HG02852 (cell line): ENCODE measurements around the gene KRTAP10-2.

Experiments
- ATAC-seq: cut with Tn5 transposase; IDR thresholded peaks from one replicate; pipeline ENCODE4 v1.9.1; 2021; ENCODE audit warnings: mild to moderate bottlenecking, moderate library complexity; ENCODE audit not compliant: unreplicated experiment

The KRTAP10-2 gene

DNA sequence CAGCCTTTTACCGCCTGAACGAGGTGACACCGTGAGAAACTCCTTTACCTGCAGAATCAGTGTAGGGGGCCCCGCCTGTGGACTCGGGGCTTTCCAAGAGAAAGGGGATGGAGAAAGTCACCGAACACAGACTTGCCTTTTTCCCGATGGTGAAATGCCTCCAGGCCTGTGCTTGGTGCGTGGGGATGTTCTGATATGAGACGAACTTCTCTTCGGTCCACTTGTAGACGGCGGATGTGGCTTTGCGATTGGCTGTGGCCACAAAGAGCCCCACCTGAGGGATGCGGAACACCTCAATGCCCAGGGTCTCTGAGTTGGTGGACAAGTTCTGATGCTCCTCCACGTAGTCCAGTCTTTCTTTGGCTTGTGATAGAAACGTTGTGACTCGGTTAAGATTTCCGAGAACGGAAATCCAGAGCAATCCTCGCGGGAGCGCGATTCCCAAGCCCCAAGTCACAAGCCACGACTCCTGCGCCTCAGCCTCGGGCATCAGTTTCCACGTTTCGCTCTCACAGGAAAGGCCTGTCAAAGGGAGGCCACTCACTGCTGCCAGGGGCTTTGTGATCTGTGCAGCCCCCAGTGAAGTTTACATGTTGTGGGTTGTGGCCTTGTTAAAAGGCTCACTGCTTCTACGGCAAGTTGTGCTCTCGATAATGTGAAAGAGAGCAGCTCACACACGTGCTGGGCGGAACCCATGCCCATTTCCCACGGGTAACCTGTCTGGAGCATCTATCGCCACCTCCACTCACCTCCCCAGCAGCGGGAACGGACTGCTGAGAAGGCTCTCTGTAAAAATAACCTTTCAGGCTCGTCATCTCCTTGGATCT is 23.9 kb downstream of the KRTAP10-2 start:
- no peak for ATAC-seq

DNA sequence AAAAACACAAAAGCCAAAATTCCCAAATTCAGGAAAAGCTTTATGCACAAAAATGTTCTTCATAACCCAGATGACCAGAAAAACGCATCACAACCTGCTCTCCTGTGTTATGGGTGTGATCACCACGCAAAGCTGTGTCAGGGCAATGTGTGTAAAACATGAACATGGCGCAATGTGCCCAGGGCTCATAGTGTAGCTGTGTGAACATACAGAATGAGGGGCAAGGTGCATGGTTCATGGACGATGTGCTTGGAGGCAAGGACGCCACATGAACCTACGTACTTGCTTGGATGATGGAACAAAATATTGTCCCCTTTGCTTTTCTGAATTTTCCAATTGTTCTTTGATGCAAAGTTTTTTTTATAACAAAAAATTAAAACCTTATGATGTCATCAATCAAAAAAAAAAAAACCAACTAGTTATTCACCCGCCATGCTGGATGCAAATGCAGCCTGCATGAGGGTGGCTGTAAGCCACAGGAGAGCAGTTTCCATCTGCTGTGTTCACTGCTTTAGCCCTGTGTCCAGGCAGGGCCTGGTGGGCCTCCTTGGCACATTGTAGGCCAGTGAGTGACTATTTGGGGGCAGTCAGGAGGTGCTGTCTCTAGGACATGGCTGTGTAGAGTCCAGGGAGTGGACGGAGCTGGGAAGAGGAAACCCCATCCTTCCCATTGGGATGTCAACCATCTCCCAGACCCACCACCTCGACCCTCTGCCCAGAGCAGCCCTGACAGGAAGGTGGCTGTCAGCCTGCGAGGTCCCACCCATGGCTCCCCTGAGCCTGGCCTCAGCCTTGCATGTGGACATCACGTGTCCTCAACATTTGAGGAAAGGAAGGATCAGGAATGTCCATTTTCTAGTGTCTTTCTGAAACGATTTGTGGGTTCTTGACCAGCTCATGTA is 25.0 kb downstream of the KRTAP10-2 start:
- no peak for ATAC-seq

GRCh38 chr21:44525391-44526095 is 25.8 kb downstream of the KRTAP10-2 start:
- no peak for ATAC-seq

- no peak for ATAC-seq
Measured at GRCh38 chr21:44524414-44525371, 26.6 kb downstream of the KRTAP10-2 start.

GRCh38 chr21:44523567-44524413 is 27.5 kb downstream of the KRTAP10-2 start:
- ATAC-seq = no peak

GRCh38 chr21:44522753-44523204 is 28.5 kb downstream of the KRTAP10-2 start:
- ATAC-seq = no peak

DNA sequence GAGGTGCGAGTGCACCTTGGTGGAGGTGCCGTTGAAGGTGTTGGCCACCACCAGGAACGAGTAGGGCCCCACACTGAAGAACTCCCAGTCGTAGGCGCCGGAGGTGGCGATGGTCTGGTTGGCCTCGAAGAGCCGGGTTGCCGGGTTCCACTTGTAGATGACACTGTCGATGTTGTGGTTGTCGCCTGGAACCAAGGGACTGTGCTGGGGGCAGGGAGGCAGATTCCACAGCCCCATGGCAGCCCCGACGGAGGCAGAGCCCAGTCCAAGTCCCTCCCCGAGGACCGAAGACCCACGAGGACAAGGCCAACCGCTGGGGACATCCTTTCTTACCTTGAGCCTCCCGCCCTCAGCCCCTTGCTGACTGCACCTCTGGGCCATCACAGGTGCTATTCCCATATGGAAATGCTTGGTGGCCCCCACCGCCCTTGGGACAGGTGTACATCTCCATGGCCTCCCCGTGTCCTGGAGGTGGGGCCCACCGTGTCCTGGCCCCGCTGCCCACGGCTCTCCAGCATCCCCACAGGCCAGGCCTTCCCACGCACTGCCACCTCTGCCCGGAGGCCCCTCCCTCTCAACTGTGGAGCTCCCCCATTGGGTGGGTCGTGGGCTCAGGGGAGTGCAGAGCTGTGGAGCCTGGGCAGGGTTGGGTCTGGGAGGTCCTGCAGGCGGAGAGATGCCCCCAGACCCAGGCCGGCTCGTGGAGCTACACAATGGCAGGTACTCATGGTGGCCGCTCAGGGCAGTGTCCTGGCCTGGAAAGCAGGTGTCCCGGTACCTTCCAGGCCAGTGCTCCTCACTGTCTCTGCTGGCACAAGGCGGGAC is 29.2 kb downstream of the KRTAP10-2 start:
- ATAC-seq = no peak

GRCh38 chr21:44521301-44521927 is 29.9 kb downstream of the KRTAP10-2 start:
- no peak for ATAC-seq

DNA sequence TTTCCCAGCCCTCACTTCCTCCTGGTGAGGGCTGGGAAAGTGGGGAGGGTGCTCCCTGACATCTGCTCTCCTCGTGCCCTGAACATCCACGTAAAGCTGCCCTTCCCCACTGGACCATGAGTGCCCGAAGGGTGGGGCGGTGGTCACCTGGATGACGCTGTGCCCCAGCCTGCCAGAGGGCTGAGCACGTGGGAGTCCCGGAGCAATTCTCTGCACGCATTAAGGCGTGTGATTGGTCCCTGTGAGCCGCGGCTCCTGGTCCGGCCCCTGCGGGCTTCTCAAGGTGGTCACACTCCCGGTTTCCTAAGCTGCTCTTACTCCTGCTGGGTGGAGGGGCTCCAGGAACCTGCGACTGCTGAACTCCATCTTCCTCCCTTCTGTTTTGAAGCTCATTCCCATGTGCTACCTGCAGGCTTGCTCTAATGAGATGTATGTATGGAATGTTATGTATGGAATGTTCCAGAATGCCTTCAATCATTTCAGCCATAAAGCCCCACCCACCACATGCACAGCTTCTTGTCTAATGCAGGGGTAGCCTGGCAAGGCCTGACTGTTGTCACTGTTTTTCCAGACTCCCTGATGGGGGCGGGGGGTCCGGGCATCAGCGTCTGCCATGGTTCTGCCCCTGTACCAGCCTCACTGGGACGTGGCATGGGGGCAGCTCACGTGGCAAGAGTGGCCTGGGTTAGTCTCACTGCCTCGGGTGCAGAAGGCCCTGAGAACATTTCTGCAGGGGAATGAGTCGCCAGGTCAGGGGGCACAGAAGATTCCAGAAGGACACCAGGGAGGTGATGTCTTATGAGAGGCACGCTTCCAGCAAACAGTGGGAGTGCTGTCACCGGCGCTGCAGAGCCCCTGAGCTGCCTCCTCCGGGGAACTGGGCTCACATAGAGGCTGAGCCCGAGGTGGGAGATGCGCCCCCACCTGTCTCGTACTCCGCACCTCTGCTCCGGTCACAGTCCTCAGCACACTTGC is 30.7 kb downstream of the KRTAP10-2 start:
- no peak for ATAC-seq

DNA sequence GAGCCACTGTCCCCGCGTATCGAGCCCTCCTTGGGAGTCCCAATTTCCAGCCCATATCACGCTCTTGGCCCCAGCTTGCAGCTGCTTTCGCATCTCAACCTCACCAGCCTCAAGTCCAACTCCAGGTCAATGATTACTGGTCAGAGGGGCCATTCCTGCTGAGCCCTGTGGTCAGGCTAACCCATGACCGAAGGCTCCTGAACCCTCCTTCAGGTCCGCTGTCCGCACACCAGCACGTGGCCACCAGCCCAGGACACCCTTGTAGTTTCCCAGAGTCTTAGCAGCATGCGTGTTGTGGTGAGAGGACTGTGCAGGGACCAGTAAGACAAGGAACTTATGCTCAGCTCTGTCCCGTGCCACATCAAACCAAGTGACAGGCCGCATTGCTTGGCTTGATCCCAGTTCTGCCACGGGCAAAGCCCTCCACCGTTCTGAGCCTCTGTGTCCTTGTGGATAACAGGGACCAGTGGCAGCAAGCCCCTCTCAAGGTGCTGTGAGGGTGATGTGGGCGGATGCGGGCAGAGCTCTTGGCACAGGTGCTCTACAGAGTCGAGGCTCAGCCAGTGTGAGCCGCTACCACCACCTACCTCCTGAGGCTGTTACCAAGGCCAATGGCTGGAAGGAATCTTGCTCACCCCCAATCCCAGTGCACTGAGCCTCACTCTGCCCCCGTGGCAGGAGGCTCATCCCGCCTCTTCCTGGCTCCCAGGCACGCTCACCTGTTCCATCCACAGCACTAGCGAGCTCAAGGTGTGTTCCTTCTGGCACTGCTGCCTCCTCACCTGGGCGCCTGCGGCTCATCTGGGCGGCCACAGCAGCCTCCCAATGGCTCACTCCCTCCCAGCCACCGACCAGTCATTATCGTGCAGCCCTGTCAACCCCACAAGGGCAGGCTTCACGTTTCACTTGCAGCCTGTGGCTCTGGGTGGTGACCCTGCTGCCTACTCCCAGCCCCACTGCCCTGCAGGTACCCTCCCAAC is 31.7 kb downstream of the KRTAP10-2 start:
- no peak for ATAC-seq

DNA sequence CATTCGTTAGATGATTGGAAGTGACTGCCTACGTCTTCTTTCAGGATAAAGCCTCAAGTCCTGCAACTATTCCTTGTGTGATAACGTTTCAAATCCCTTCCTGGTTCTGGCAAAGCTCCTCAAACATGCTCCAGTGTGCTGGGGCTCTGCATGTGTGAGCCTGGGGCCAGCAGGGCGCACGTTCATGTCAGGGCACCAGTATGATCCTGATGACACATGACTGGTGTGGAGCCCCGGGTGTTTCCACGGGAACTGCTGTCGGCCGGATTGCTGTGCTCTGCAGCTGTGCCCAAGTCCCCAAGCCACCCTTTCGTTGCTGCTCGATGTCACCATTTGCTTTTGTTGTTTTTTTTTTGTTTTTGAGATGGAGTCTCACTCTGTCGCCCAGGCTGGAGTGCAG is 32.6 kb downstream of the KRTAP10-2 start:
- no peak for ATAC-seq

DNA sequence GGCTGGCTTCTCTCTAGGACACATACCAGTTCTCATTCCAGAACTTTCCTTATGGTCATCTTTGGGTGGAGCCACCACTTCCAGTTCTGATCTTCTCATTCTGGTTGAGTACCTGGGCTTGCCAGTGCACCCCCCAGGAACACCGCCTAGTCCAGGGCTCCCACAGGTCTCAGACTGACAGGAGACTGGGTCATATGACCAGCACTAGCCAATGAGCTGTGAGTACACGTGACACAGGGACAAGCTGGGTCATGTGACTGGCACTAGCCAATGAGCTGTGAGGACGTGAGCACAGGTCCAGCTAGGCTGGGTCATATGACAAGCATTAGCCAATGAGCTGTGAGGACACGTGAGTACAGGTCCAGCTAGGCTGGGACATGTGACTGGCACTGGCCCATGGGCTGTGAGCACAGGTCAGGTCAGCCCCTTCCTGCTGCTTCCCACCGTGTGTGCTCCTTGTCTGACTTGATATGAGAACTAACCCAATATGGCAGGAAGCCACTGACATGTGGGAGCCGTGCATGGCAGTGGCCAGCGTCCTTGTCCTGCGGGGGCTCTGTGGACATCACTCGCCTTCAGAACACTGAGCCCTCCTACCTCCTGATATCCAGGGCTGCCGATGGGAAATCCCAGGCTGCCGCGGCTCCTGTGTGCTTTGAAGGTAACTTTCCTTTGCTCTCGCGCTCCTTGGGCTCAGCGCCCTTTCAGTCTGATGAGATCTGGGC is 34.0 kb downstream of the KRTAP10-2 start:
- no peak for ATAC-seq

DNA sequence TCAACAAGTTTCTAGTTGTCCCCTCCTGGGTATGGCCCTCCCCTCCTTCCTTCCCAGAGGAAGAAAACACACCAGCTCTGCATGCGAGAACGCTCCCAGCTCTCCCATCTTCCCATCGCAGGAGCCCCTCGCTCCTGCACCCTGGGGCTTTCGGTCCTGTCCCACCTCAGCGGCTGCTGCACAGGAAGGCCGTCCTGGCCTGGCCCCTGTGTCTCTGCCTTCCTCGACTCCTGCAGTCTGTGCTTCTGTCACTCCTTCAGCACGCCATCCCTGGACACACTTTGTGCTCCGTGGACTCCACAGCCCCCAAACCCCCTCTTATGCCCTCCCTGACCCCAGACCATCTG is 34.5 kb downstream of the KRTAP10-2 start:
- ATAC-seq = no peak

DNA sequence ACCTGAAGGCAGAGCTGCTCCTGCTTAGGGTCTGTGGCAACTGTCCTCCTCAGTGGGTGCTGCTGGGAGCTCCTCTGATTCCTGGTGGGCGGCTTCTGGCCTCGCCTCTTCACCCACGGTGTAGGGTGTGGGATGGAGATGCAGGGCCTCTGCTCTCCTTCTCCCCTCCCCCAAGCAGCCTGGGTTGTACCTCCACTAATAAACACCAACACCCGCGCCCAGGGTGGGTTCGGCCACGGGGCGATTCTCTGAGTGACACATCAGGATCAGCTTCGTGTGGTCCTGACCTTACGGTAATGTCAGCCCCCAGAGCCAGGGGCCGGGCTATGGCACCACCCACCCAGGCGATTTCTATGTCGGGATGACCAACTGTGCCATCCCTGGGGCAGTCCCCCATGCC is 35.0 kb downstream of the KRTAP10-2 start:
- no peak for ATAC-seq
